Measurements from ENCODE around the gene CAMK2B.

The CAMK2B gene

DNA sequence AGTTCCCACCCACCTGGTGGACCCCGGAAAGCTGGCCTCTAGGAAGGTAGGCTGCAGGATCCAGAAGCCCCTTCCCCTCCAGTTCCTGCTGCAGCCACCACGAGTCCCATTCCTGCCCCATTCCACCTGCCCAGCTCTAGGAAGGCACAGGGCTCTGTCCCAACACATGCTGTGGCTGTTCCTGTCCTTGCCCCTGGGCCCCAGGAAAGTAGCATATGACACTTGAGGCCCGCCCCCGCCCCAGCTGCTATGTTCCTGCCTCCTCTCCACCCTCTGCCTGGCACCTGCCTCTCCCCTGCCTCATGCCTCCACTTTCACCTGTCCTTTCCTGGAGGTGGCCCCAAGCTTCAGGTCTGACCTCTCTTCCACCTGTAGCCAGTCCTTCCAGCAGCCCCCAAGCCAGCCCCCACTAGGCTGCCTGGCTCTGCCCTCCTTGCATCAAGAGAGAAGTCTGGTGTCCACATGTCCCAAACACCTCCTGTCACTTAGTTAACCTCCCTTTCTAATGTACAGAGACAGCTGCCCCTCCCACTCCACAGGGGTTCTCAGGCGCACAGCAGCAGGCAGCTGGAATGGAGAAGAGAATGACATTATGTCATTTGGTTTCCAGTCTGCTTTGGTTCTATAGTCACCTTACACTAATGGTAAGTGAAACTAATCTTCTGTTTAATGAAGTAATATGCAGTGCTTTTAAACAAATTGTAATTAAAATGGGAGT is 101.9 kb downstream of the CAMK2B start:
- Histone ChIP-seq H3K4me2 (ENCODE audit: low read depth, low read length, poor library complexity, severe bottlenecking) (no peak overlapping the region), H3K27me3 (ENCODE audit: low read length) (no peaks in the 10 kb centered on the region)

DNA sequence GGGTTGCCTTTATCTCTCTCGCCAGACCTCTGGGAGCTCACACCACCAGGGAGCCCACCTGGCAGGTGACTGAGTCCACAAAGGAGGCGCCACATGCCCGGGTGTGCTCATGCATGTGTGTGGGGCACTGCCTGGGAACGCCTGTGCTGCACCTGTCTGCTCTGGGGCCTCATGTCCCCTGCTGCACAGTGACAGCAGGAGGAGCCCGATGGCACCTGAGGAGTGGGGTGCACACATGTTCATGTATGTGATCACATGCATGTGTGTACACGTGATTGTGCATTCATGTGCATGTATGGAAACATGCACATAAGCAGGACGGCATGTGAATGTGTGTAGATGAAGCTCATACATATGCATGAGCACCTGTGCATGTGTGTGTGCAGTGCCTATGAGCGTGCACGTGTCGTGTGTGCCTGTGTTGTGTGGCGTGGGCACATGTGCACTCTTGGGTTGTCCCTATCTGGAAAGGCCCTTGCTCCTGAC is 102.6 kb downstream of the CAMK2B start:
- H3K36me3 ChIP-seq (ENCODE audit: low read length) = no peaks in the 10 kb centered on the region
- no peak for TF ChIP-seq EZH2phosphoT487 (conservative IDR thresholded peaks at IDR 0.05; ENCODE audit: low read length)
- TF ChIP-seq, protein P1, sequence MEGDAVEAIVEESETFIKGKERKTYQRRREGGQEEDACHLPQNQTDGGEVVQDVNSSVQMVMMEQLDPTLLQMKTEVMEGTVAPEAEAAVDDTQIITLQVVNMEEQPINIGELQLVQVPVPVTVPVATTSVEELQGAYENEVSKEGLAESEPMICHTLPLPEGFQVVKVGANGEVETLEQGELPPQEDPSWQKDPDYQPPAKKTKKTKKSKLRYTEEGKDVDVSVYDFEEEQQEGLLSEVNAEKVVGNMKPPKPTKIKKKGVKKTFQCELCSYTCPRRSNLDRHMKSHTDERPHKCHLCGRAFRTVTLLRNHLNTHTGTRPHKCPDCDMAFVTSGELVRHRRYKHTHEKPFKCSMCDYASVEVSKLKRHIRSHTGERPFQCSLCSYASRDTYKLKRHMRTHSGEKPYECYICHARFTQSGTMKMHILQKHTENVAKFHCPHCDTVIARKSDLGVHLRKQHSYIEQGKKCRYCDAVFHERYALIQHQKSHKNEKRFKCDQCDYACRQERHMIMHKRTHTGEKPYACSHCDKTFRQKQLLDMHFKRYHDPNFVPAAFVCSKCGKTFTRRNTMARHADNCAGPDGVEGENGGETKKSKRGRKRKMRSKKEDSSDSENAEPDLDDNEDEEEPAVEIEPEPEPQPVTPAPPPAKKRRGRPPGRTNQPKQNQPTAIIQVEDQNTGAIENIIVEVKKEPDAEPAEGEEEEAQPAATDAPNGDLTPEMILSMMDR (IDR thresholded peaks at IDR 0.05; ENCODE audit: insufficient read depth, low read length, poor library complexity, severe bottlenecking) = no peak
- H3K4me3 ChIP-seq (ENCODE audit: insufficient read depth, low read length, poor library complexity, severe bottlenecking) = no peak overlapping the region
- no peaks in the 10 kb centered on the region for H3K9me2 ChIP-seq (replicated peaks; ENCODE audit: insufficient read depth, low read length)
- H4K20me1 ChIP-seq (ENCODE audit: low read depth, low read length) = no peaks in the 10 kb centered on the region
- H3K9me3 ChIP-seq (ENCODE audit: insufficient read depth, low read length) = no peaks in the 10 kb centered on the region
- H2AFZ ChIP-seq (ENCODE audit: low read depth, low read length, severe bottlenecking) = no peak overlapping the region
- no peak overlapping the region for H3K9ac ChIP-seq (ENCODE audit: low read length)
- H3K79me2 ChIP-seq (ENCODE audit: insufficient read depth, low read length) = no peaks in the 10 kb centered on the region
- no peak overlapping the region for H3K27ac ChIP-seq (ENCODE audit: low read depth, low read length)
- H3K4me2 ChIP-seq (ENCODE audit: low read depth, low read length, poor library complexity, severe bottlenecking) = no peak overlapping the region
- no peaks in the 10 kb centered on the region for H3F3A ChIP-seq (ENCODE audit: insufficient read depth)
- no peaks in the 10 kb centered on the region for H3K27me3 ChIP-seq (ENCODE audit: low read length)

More for the DNA sequence above, 101.9 kb downstream of the CAMK2B start:
- Histone ChIP-seq H3K4me3 (ENCODE audit: insufficient read depth, low read length, poor library complexity, severe bottlenecking) (no peak overlapping the region), H2AFZ (ENCODE audit: low read depth, low read length, severe bottlenecking) (no peak overlapping the region), H3K9me2 (replicated peaks; ENCODE audit: insufficient read depth, low read length) (no peaks in the 10 kb centered on the region), H3K27ac (ENCODE audit: low read depth, low read length) (no peak overlapping the region), H3K36me3 (ENCODE audit: low read length) (no peaks in the 10 kb centered on the region), H3K9ac (ENCODE audit: low read length) (no peak overlapping the region), H4K20me1 (ENCODE audit: low read depth, low read length) (no peaks in the 10 kb centered on the region), H3K79me2 (ENCODE audit: insufficient read depth, low read length) (no peaks in the 10 kb centered on the region), H3F3A (ENCODE audit: insufficient read depth) (no peaks in the 10 kb centered on the region), H3K9me3 (ENCODE audit: insufficient read depth, low read length) (no peaks in the 10 kb centered on the region)
- TF ChIP-seq, protein P1 (IDR thresholded peaks at IDR 0.05; ENCODE audit: insufficient read depth, low read length, poor library complexity, severe bottlenecking) = no peak

DNA sequence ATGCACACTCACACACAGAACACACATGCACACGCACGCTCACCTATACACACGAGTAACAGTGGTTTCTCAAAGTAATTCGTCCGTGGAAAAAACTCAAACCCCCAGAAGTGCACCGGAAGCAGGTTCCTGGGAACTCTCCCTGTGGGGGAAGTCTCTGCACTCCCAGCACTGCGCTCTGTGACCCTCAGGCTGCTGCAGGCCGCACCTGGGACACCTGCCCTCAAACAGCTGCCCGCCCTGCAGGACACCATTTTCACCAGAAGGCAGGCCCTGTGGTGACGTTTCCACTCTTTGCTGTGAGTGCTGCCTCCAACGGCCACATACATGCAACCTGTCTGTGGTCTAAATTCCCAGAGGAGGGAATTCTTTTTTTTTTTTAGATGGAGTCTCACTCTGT is 103.3 kb downstream of the CAMK2B start:
- Histone ChIP-seq H3K36me3 (ENCODE audit: low read length) (no peaks in the 10 kb centered on the region), H3K9me3 (ENCODE audit: insufficient read depth, low read length) (no peaks in the 10 kb centered on the region), H3K4me2 (ENCODE audit: low read depth, low read length, poor library complexity, severe bottlenecking) (no peak overlapping the region), H3K27me3 (ENCODE audit: low read length) (no peaks in the 10 kb centered on the region), H3K9me2 (replicated peaks; ENCODE audit: insufficient read depth, low read length) (no peaks in the 10 kb centered on the region), H3K4me3 (ENCODE audit: insufficient read depth, low read length, poor library complexity, severe bottlenecking) (no peak overlapping the region), H3F3A (ENCODE audit: insufficient read depth) (no peaks in the 10 kb centered on the region), H2AFZ (ENCODE audit: low read depth, low read length, severe bottlenecking) (no peak overlapping the region), H4K20me1 (ENCODE audit: low read depth, low read length) (no peaks in the 10 kb centered on the region), H3K79me2 (ENCODE audit: insufficient read depth, low read length) (no peaks in the 10 kb centered on the region), H3K27ac (ENCODE audit: low read depth, low read length) (no peak overlapping the region), H3K9ac (ENCODE audit: low read length) (no peak overlapping the region)
- TF ChIP-seq, protein P1 (IDR thresholded peaks at IDR 0.05; ENCODE audit: insufficient read depth, low read length, poor library complexity, severe bottlenecking) = no peak
- no peak for TF ChIP-seq EZH2phosphoT487 (conservative IDR thresholded peaks at IDR 0.05; ENCODE audit: low read length)
